Colonic mucosa (tissue), 4 donors: Measurements from ENCODE around the gene SOX13. TPM values are rescaled to one million over a fixed set of nuclear protein-coding genes. Genes with fewer than 3 reads are reported as not detected.
"Not testable (repeated sequence)": the region's sequence is repeated elsewhere in the genome, so short reads cannot be mapped to it uniquely, and the experiment has no call there.

ENCODE experiments used
- DNase-seq: peaks from one replicate; pipeline ENCODE4 v3.0.0-alpha.2; 2020
- H3K27ac ChIP-seq: fragments of 200-600 bp; one replicate; pipeline ENCODE4 v1.8.0; 2021
- H3K27me3 ChIP-seq: fragments of 200-600 bp; one replicate; pipeline ENCODE4 v1.8.0; 2021
- H3K36me3 ChIP-seq: fragments of 200-600 bp; one replicate; pipeline ENCODE4 v1.8.0; 2021
- H3K4me1 ChIP-seq: fragments of 200-600 bp; one replicate; pipeline ENCODE4 v1.8.0; 2021; ENCODE audit warnings: mild to moderate bottlenecking
- H3K4me3 ChIP-seq: fragments of 200-600 bp; one replicate; pipeline ENCODE4 v1.8.0; 2021
- H3K9ac ChIP-seq, 2 donors: one replicate each; pipeline ENCODE4 v1.7.0; 2013; ENCODE audit warnings: control low read depth in 2 of 2, low read depth in 2 of 2, low read length in 2 of 2
- H3K9me3 ChIP-seq: fragments of 200-600 bp; one replicate; pipeline ENCODE4 v1.8.0; 2021
- CTCF ChIP-seq: fragments of 200-600 bp; IDR thresholded peaks from one replicate; pipeline ENCODE4 v1.8.0; 2022; ENCODE audit warnings: antibody characterized with exemption, mild to moderate bottlenecking
- intact Hi-C: fragments of 100-400 bp; cut with DNase I; formaldehyde crosslinking; loops from one replicate; pipeline ENCODE4 v1.14.1; 2022
- total RNA-seq, 2 donors: library from RNA; stranded (reverse); fragmentation: NEBNext Ultra II Directional in 1 of 2; extraction: Animal tissue kit (Norgen Biotek cat#: 25700) in 1 of 2; gene quantifications; one replicate each; pipeline ENCODE4 v1.2.1, GENCODE V29; 2021
- donor health status: healthy.
- donor health status: DM: no; HTN: no; CAD: no.
- donor health status: DM: no; HTN: no; CAD: no.

SOX13 gene
- total RNA-seq, 2 donors from 2014 or later = 34.9 to 35.1 TPM

DNA sequence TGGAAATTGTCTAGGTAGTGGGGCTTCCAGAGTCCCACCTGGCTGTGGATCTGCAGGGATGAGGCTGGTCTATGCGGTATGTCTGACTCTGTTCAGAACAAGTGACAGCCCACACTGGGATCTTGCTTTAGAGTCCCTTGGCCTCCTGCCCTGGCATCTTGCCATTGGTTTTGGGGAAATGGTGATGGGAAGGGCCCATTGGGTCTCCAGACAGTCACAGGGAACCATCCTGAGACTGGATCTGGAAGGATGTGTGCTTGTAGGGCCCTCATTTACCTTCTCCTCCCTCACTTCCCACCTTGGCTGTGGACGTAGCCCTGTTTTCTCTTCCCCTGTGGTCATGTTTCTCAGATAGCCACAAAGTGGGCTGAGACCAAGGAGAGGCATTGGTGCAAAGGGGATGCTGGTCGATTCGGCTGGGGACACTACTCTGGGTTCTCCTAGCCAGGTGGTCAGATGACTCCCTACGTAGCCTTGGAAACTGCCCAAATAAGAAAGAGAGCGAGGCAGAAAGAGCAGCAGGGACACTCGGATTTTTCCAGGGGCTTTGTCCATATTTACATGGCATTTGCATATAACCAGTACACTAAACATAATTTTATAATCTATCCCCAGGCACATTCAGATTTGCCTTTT lies 15.1 kb downstream of the SOX13 start:
- DNase-seq = no peak

DNA sequence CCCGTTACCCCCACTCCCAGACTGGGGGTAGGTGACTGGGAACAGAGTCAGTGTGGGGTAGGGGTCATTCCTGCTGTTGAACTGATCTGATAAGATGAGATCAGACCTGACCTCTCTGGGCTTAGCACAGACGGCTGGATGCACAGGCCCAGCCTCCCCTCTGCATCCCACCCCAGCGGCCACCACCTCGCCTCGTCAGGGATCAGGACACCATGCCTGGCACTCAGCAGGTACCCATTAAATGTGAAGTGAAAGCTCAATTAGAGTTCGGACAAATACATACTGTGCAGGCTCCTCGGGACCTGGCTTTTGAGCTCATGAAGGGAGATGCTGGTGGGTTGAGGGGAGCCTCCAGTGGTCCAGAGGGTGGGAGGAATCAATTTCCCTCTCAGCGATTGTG lies 15.7 kb downstream of the SOX13 start:
- peak overlapping the region; percentile 27 to 58 for H3K9ac ChIP-seq
- no peak for TF ChIP-seq CTCF
- H3K36me3 ChIP-seq = no peaks in the 10 kb centered on the region
- peaks cover 25% of the 10 kb centered on the region for H3K4me1 ChIP-seq
- no peaks in the 10 kb centered on the region for H3K9me3 ChIP-seq
- no peaks in the 10 kb centered on the region for H3K27me3 ChIP-seq
- intact Hi-C loops = no loop called here
- no peak overlapping the region for H3K4me3 ChIP-seq
- peak overlapping the region; percentile 60 for H3K27ac ChIP-seq
- no peak for DNase-seq

More for the DNA sequence above, 15.1 kb downstream of the SOX13 start:
- Histone ChIP-seq H3K27ac (peak overlapping the region; percentile 60), H3K4me3 (no peak overlapping the region), H3K36me3 (no peaks in the 10 kb centered on the region), H3K4me1 (peaks cover 19% of the 10 kb centered on the region), H3K27me3 (no peaks in the 10 kb centered on the region), H3K9ac (peak overlapping the region in 1 of 2 donors; percentile 13), H3K9me3 (no peaks in the 10 kb centered on the region)
- TF ChIP-seq CTCF = no peak
- intact Hi-C loops = no loop called here

- Histone ChIP-seq H3K9me3 (no peaks in the 10 kb centered on the region), H3K4me1 (peaks cover 27% of the 10 kb centered on the region), H3K9ac (peak overlapping the region in 1 of 2 donors; percentile 27), H3K27me3 (no peaks in the 10 kb centered on the region), H3K4me3 (no peak overlapping the region), H3K27ac (peak overlapping the region; percentile 60), H3K36me3 (no peaks in the 10 kb centered on the region)
- no peak for TF ChIP-seq CTCF
- intact Hi-C loops = no loop called here
- peak; percentile 56 for DNase-seq
Observed at GRCh38 chr1:204089044-204089751, 16.3 kb downstream of the SOX13 start.

- H3K9me3 ChIP-seq, intact Hi-C loops, H3K36me3 ChIP-seq, DNase-seq, H3K9ac ChIP-seq, H3K27me3 ChIP-seq, H3K27ac ChIP-seq, H3K4me3 ChIP-seq: not testable (repeated sequence)
- H3K4me1 ChIP-seq = peaks cover 23% of the 10 kb centered on the region
Observed at GRCh38 chr1:204090132-204090531, 17.2 kb downstream of the SOX13 start.

DNA sequence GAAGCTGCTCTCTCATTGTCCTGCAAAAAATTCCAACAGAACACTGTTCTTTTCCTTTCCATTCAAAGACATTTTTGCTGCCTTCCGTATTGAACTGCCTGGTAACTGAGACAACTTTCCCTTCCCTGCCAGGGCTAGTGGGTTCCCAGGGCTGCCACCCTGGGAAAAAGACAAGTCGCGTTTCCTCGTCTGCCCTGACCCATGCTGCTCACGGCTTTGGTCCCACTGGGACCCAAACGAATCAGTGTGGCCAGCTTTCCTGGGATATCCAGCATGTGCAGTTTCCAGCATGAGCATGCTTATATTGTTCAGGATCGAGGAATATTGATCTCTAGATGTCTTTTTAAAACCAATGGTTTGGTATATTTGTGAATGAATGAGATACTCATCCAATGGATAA lies 18.2 kb downstream of the SOX13 start:
- Histone ChIP-seq H3K27me3 (no peaks in the 10 kb centered on the region), H3K27ac (no peak overlapping the region), H3K36me3 (no peaks in the 10 kb centered on the region), H3K9me3 (no peaks in the 10 kb centered on the region), H3K4me1 (peaks cover 23% of the 10 kb centered on the region), H3K9ac (no peak overlapping the region), H3K4me3 (no peak overlapping the region)
- TF ChIP-seq CTCF = no peak
- intact Hi-C loops = no loop called here
- no peak for DNase-seq

GRCh38 chr1:204091787-204092312 lies 18.9 kb downstream of the SOX13 start:
- peaks cover 23% of the 10 kb centered on the region for H3K4me1 ChIP-seq

More at GRCh38 chr1:204091787-204092312, 18.9 kb downstream of the SOX13 start:
- intact Hi-C loops = no loop called here
- Histone ChIP-seq H3K9me3 (no peaks in the 10 kb centered on the region), H3K36me3 (no peaks in the 10 kb centered on the region), H3K9ac (no peak overlapping the region), H3K27ac (no peak overlapping the region), H3K27me3 (no peaks in the 10 kb centered on the region), H3K4me3 (no peak overlapping the region)
- no peak for TF ChIP-seq CTCF
- no peak for DNase-seq
